Measurements from ENCODE around the gene APOBEC2.
A peak's percentile ranks its signal among the peaks of the same experiment; 100 is the strongest.

APOBEC2 gene

GRCh38 chr6:41047306-41047705, 5.7 kb upstream of the APOBEC2 start:
- Histone ChIP-seq H3K27me3 (ENCODE audit: control insufficient read depth in 1 of 2, insufficient read depth in 2 of 2, low read length in 2 of 2) (no peaks in the 10 kb centered on the region), H3K9me3 (ENCODE audit: control insufficient read depth in 2 of 2, low read length in 2 of 2) (no peaks in the 10 kb centered on the region), H3K4me3 (ENCODE audit: low read length in 2 of 2) (no peak overlapping the region), H3K27ac (ENCODE audit: low read length) (no peak overlapping the region), H3K9ac (ENCODE audit: low read length in 2 of 2) (no peak overlapping the region), H3K4me1 (ENCODE audit: control insufficient read depth, insufficient read depth, low read length) (peaks cover 13% of the 10 kb centered on the region), H3K36me3 (ENCODE audit: control insufficient read depth in 2 of 2, insufficient read depth in 2 of 2, low read length in 2 of 2) (no peaks in the 10 kb centered on the region)

DNA sequence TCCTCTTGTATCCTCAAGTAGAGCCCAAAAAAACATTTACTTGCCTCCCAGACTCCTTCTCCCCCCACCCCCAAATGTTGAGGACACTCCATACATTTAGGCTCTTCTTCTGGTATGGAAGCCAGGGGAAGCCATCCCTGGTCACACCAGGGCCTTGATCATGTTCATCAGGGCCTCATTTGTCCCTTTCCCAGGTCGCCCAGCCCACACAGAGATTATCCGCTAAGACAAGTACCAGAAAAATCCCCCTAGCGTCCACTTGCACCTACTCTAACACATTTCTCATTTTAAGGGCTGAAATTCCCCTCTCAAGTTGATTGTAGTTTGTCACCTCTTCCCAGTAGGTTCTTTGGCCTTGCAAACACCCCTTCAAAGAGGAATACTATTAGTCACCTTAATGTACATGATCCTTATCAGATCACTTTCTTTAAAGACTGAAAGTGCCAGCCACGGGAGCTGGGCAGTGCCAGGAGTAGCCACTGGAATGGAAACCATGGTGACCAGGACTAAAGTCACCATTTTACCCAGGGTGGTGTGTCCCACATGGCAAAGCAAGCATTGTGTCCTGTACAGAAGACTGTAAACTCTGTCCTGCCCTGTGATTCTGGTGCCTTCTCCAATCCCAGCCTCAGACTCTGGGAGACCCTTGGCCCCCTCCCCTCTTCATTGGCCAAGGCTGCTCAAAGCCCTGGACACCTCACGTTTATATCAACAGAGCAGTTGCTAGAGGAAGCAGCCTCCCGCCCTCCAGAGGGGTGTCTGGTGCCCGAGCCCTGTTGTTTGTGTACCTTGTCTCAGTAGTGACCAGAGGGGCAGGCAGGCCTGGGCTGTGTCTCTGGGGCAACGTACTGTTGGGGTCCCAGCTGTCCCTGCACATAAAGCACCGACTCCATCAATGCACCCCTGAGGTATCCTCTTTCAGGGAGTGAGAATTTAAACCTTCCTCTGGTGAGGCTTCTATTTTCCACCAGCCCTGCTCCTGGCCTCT, 5.0 kb upstream of the APOBEC2 start:
- H3K27me3 ChIP-seq (ENCODE audit: control insufficient read depth in 1 of 2, insufficient read depth in 2 of 2, low read length in 2 of 2) = no peaks in the 10 kb centered on the region
- H3K36me3 ChIP-seq (ENCODE audit: control insufficient read depth in 2 of 2, insufficient read depth in 2 of 2, low read length in 2 of 2) = no peaks in the 10 kb centered on the region
- no peak overlapping the region for H3K4me3 ChIP-seq (ENCODE audit: low read length in 2 of 2)
- H3K4me1 ChIP-seq (ENCODE audit: control insufficient read depth, insufficient read depth, low read length) = peaks cover 19% of the 10 kb centered on the region
- peak overlapping the region; percentile 37 for H3K27ac ChIP-seq (ENCODE audit: low read length)
- H3K9ac ChIP-seq (ENCODE audit: low read length in 2 of 2) = no peak overlapping the region
- H3K9me3 ChIP-seq (ENCODE audit: control insufficient read depth in 2 of 2, low read length in 2 of 2) = no peaks in the 10 kb centered on the region

GRCh38 chr6:41049521-41049920, 3.5 kb upstream of the APOBEC2 start:
- Histone ChIP-seq H3K4me1 (ENCODE audit: control insufficient read depth, insufficient read depth, low read length) (peaks cover 29% of the 10 kb centered on the region), H3K9me3 (ENCODE audit: control insufficient read depth in 2 of 2, low read length in 2 of 2) (no peaks in the 10 kb centered on the region), H3K4me3 (ENCODE audit: low read length in 2 of 2) (peak overlapping the region in 1 of 2 donors; percentile 14), H3K9ac (ENCODE audit: low read length in 2 of 2) (peak overlapping the region in 1 of 2 donors; percentile 7), H3K36me3 (ENCODE audit: control insufficient read depth in 2 of 2, insufficient read depth in 2 of 2, low read length in 2 of 2) (no peaks in the 10 kb centered on the region), H3K27ac (ENCODE audit: low read length) (no peak overlapping the region), H3K27me3 (ENCODE audit: control insufficient read depth in 1 of 2, insufficient read depth in 2 of 2, low read length in 2 of 2) (no peaks in the 10 kb centered on the region)

DNA sequence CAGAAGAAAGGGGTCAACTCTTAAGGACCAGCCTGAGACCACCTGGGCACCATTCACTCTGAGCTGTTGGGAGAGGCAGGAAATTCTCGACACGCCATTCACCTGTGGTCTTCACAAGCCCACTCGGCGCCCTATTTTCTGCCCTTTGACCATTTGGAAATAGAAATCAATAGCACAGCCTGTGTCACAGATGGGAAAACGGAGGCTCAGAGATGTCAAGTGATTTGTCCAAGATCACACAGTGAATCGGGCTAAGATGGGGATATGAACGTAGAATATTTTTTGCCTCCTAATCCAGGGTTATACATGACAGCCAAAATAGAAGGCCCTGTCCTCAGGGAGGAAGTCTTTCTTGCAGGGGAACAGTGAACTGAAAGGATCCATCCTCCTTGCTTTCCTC, 3.0 kb upstream of the APOBEC2 start:
- Histone ChIP-seq H3K9ac (ENCODE audit: low read length in 2 of 2) (no peak overlapping the region), H3K27ac (ENCODE audit: low read length) (no peak overlapping the region), H3K9me3 (ENCODE audit: control insufficient read depth in 2 of 2, low read length in 2 of 2) (no peaks in the 10 kb centered on the region), H3K4me1 (ENCODE audit: control insufficient read depth, insufficient read depth, low read length) (peaks cover 33% of the 10 kb centered on the region), H3K36me3 (ENCODE audit: control insufficient read depth in 2 of 2, insufficient read depth in 2 of 2, low read length in 2 of 2) (no peaks in the 10 kb centered on the region), H3K4me3 (ENCODE audit: low read length in 2 of 2) (peak overlapping the region in 1 of 2 donors; percentile 14), H3K27me3 (ENCODE audit: control insufficient read depth in 1 of 2, insufficient read depth in 2 of 2, low read length in 2 of 2) (no peaks in the 10 kb centered on the region)

DNA sequence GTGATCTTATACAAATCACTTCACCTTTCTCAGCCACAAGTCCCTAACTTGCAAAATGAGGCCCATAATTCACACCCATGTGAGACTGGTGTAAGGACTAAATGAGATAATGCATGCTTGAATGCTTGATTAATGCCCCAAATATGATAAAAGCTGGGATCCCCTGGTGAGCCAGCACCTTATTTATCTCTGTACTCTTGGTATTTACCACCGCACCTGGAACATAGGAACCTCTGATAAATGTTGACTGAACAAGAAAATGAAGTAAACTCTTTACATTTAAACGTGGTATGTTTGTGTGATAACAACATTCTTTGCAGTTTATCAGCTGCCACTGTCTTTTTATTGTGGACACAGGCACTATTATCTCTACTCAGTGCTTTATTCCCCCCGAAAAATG, 2.5 kb upstream of the APOBEC2 start:
- Histone ChIP-seq H3K4me3 (ENCODE audit: low read length in 2 of 2) (no peak overlapping the region), H3K36me3 (ENCODE audit: control insufficient read depth in 2 of 2, insufficient read depth in 2 of 2, low read length in 2 of 2) (no peaks in the 10 kb centered on the region), H3K9ac (ENCODE audit: low read length in 2 of 2) (no peak overlapping the region), H3K4me1 (ENCODE audit: control insufficient read depth, insufficient read depth, low read length) (peaks cover 39% of the 10 kb centered on the region), H3K27ac (ENCODE audit: low read length) (no peak overlapping the region), H3K27me3 (ENCODE audit: control insufficient read depth in 1 of 2, insufficient read depth in 2 of 2, low read length in 2 of 2) (no peaks in the 10 kb centered on the region), H3K9me3 (ENCODE audit: control insufficient read depth in 2 of 2, low read length in 2 of 2) (no peaks in the 10 kb centered on the region)

DNA sequence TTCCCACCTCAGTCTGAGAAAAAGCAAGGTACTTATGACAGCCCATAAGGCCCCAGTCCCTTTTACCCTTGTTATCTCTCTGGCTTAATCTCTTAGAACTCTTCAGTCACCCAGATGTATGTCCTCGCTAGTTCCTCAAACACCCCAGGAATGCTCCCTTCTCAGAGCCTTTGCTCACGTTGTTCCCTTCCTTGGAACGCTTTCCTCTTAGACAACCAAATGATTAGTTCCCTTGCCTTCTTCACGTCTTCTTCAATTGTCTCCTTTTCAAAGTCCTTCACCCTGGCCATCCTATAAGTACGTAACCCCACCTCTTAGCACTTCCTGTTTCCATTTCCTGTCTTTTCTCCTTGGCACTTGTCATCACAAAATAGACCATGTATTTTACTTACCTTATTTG, 1.1 kb upstream of the APOBEC2 start:
- Histone ChIP-seq H3K4me3 (ENCODE audit: low read length in 2 of 2) (no peak overlapping the region), H3K9ac (ENCODE audit: low read length in 2 of 2) (no peak overlapping the region), H3K27ac (ENCODE audit: low read length) (no peak overlapping the region), H3K9me3 (ENCODE audit: control insufficient read depth in 2 of 2, low read length in 2 of 2) (no peaks in the 10 kb centered on the region), H3K36me3 (ENCODE audit: control insufficient read depth in 2 of 2, insufficient read depth in 2 of 2, low read length in 2 of 2) (no peaks in the 10 kb centered on the region), H3K4me1 (ENCODE audit: control insufficient read depth, insufficient read depth, low read length) (peaks cover 53% of the 10 kb centered on the region), H3K27me3 (ENCODE audit: control insufficient read depth in 1 of 2, insufficient read depth in 2 of 2, low read length in 2 of 2) (no peaks in the 10 kb centered on the region)

GRCh38 chr6:41054511-41054910, 1.5 kb downstream of the APOBEC2 start:
- Histone ChIP-seq H3K4me1 (ENCODE audit: control insufficient read depth, insufficient read depth, low read length) (peaks cover 61% of the 10 kb centered on the region), H3K9ac (ENCODE audit: low read length in 2 of 2) (no peak overlapping the region)

GRCh38 chr6:41055149-41055548, 2.1 kb downstream of the APOBEC2 start:
- H3K4me3 ChIP-seq (ENCODE audit: low read length in 2 of 2) = peak overlapping the region in 1 of 2 donors; percentile 35
- peaks cover 56% of the 10 kb centered on the region for H3K4me1 ChIP-seq (ENCODE audit: control insufficient read depth, insufficient read depth, low read length)

More at GRCh38 chr6:41054511-41054910, 1.5 kb downstream of the APOBEC2 start:
- no peaks in the 10 kb centered on the region for H3K36me3 ChIP-seq (ENCODE audit: control insufficient read depth in 2 of 2, insufficient read depth in 2 of 2, low read length in 2 of 2)
- H3K9me3 ChIP-seq (ENCODE audit: control insufficient read depth in 2 of 2, low read length in 2 of 2) = no peaks in the 10 kb centered on the region
- H3K27ac ChIP-seq (ENCODE audit: low read length) = peak overlapping the region; percentile 88
- H3K27me3 ChIP-seq (ENCODE audit: control insufficient read depth in 1 of 2, insufficient read depth in 2 of 2, low read length in 2 of 2) = no peaks in the 10 kb centered on the region
- peak overlapping the region in 1 of 2 donors; percentile 27 for H3K4me3 ChIP-seq (ENCODE audit: low read length in 2 of 2)

DNA sequence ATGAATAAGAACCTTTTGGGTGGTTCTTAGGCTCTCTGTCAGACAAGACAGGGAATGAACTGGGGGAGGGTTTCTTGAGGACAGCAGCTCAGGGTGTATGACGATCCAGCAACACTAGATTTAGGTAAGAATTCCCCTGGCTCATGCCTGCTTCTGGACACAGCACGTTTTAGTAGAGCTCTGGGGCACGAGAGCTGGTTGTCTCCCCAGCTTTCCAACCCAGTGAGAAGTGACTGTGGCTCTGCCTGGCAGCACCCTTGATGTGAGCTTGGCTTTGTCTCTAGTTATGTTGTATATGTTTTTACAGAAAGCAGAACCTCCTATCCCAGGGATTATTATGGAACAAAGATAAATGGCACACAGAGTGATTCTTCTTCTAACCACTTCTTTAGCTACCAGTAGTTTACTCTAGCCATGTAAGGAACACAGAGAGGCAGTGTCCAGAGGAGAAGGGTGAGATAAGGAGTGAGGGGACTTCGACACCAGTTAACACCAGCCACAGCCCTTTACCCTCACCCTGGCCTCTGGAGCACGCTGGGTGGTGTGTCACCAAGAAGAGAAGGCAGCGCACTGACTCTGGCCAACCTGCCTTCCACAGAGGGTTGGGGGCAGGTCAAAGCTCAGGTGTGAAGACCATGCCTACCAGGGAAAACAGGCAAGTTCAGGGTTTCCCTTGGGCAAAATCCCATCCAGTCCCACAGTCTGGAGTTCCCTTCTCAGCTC, 3.9 kb downstream of the APOBEC2 start:
- Histone ChIP-seq H3K9ac (ENCODE audit: low read length in 2 of 2) (peak overlapping the region in 1 of 2 donors; percentile 17), H3K9me3 (ENCODE audit: control insufficient read depth in 2 of 2, low read length in 2 of 2) (no peaks in the 10 kb centered on the region), H3K36me3 (ENCODE audit: control insufficient read depth in 2 of 2, insufficient read depth in 2 of 2, low read length in 2 of 2) (peaks cover 3 to 4% of the 10 kb centered on the region in 2 donors), H3K27me3 (ENCODE audit: control insufficient read depth in 1 of 2, insufficient read depth in 2 of 2, low read length in 2 of 2) (no peaks in the 10 kb centered on the region), H3K27ac (ENCODE audit: low read length) (peak overlapping the region; percentile 88), H3K4me3 (ENCODE audit: low read length in 2 of 2) (peak overlapping the region in 1 of 2 donors; percentile 6), H3K4me1 (ENCODE audit: control insufficient read depth, insufficient read depth, low read length) (peaks cover 63% of the 10 kb centered on the region)

More at GRCh38 chr6:41055149-41055548, 2.1 kb downstream of the APOBEC2 start:
- Histone ChIP-seq H3K36me3 (ENCODE audit: control insufficient read depth in 2 of 2, insufficient read depth in 2 of 2, low read length in 2 of 2) (no peaks in the 10 kb centered on the region), H3K9ac (ENCODE audit: low read length in 2 of 2) (peak overlapping the region in 1 of 2 donors; percentile 29), H3K27ac (ENCODE audit: low read length) (peak overlapping the region; percentile 88), H3K9me3 (ENCODE audit: control insufficient read depth in 2 of 2, low read length in 2 of 2) (no peaks in the 10 kb centered on the region), H3K27me3 (ENCODE audit: control insufficient read depth in 1 of 2, insufficient read depth in 2 of 2, low read length in 2 of 2) (no peaks in the 10 kb centered on the region)

- Histone ChIP-seq H3K4me3 (ENCODE audit: low read length in 2 of 2) (no peak overlapping the region), H3K27ac (ENCODE audit: low read length) (peak overlapping the region; percentile 55), H3K9me3 (ENCODE audit: control insufficient read depth in 2 of 2, low read length in 2 of 2) (no peaks in the 10 kb centered on the region), H3K9ac (ENCODE audit: low read length in 2 of 2) (no peak overlapping the region), H3K27me3 (ENCODE audit: control insufficient read depth in 1 of 2, insufficient read depth in 2 of 2, low read length in 2 of 2) (no peaks in the 10 kb centered on the region), H3K4me1 (ENCODE audit: control insufficient read depth, insufficient read depth, low read length) (peaks cover 51% of the 10 kb centered on the region), H3K36me3 (ENCODE audit: control insufficient read depth in 2 of 2, insufficient read depth in 2 of 2, low read length in 2 of 2) (peaks cover 6 to 7% of the 10 kb centered on the region in 2 donors)
Measured at GRCh38 chr6:41058783-41059181, 5.8 kb downstream of the APOBEC2 start.
